IPS DF 19.7 (cell line): ENCODE results near the gene EPHB2.
A peak's percentile ranks its signal among the peaks of the same experiment; 100 is the strongest.
"Not testable (repeated sequence)": the region's sequence is repeated elsewhere in the genome, so short reads cannot be mapped to it uniquely, and the experiment has no call there.

Experiments
- DNase-seq: peaks from one replicate; pipeline ENCODE4 v3.0.0-alpha.2; 2013; ENCODE audit warnings: low read depth, low spot score

The EPHB2 gene

DNA sequence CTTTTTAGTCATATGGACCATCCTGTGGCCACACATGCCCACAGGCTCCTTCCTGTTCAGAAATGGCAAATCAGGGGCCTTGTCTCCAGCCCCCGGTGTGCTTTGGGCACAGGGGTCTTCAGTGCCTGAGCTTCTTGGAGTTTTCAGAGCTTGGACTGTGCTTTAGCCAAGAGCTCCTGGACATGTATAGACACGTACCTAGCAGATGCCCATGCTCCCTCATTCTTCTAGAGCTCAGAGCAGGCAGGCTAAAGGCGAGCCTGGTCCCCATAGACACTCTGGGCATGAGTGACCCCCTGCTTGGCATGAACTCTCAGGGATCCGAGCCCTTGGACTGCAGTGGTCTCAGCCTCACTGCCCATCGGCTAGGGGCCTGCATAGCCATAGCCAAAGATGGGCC, 106.8 kb downstream of the EPHB2 start:
- no peak for DNase-seq

DNA sequence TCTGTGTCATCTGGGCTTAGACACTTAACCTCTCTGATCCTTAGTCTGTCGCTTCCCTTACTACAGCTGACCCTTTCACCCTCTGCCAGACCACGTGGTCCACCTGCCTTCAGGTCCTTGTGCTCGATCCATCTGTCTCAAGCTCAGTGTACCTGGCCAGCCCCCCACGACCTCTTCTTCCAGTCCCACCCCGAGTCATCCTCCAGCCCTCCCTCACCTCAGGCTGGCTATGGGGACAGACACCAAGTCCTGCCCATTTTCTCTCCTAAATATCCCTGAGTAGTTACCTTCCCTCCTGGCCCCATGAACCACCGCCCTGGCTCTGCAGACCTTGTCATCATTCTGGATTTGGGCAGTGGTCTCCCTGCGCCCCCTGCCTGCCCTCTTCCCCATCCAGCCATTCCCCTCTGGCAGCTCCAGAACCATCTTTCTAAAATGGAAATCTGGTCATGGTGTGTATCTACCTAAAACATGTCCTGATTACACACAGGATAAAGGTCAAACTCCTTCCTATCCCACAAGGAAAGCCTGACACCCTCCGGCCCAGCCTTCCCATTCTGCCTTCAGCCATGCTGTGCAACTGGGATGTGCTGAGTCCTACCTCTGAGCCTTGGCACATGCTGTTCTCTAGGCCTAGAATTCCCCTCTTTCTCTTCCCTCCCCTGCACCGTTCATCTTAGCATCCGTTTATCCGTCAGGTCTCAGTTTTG, 107.6 kb downstream of the EPHB2 start:
- no peak for DNase-seq

DNA sequence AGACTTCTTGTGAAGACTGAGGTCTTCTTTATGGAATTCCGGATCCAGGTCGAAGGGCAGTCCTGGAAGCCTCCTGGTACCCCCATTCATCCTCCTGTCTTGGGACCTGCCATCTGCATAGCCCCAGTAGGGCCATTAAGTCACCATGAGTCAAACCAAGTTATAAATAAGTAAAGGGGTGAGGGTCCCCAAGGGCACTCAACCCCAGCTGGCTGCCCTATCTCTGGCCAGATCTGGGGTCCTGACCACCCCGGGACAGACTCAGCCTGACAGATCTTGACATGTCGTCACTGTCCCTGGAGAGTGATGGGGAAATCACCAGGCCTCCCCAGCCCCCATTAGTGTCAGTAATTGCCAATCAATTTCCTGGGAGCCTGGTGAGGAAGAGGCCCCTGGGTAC, 108.7 kb downstream of the EPHB2 start:
- no peak for DNase-seq

DNA sequence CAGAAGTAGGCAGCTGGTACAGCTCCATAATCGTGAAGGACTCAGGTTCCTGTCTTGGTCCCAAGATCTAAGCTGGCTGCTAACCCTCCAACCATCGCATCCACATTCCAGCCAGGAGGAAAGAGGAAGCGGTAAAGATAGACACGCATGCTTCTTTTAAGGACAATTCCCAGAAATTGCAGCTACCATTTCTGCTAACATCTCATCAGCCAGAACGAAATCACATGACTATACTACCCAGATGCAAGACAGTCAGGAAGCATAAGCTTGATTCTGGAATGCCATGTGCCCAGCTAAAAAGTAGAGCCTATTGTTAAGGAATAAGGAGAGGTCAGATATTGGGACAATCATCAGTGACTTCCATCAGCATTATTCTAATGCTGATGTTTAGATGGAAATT, 110.4 kb downstream of the EPHB2 start:
- DNase-seq, result no peak

DNA sequence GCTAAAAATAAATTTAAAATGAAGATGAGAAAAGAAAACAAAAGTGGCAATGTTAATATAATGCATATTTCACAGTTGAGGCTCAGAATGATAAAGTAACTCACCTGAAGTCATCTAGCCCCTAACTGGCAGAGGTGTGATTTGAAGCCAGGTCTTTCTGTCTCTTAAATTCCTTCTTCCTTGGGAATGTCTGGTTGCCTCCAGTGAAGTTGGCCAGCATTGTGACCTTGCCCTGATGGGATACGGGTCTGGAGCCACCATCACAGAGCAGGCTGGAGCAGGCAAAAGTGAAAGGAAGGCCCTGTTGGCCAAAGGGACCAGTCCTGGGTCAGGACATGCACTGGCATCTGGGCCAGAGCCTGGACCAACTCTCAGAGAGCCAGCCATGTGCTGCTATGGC, 111.7 kb downstream of the EPHB2 start:
- no peak for DNase-seq

DNA sequence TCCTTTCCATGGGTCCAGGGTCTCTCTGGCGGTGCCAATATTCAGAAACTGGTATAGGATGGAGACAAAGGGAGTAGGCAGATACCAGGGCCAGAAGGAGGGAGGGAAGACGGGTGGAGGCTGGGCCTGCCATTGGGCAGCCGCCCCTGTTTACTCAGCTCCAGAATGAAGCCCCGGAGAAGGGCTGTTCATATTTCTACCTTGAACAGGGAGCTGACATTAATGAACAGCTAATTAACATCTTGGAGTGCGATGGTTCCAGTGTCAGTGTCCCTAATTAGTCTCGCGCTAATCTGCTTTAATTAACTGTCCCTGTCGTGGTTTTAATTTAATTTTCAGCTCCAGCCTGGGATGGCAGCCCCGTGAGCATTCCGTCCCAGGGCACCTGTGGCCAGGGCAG, 113.8 kb downstream of the EPHB2 start:
- DNase-seq, result no peak

DNA sequence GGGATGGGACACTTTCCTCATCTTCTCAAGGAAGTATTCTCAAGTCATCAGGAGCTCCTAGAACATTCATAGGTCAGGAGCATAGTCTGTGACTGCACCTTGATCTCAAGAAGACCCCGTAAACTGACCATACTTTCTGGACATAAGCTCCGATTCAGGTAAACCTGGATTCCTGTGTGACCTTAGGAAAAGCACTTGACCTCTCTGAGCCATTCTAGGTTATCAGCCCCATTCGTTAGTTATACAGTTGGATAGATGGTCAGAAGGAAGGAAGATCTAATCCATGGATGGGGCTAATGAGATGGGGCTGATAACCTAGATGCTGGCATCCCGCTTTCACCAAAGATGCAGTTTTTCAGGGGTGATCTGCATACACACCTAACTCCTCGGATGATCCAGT, 114.3 kb downstream of the EPHB2 start:
- DNase-seq, result no peak

DNA sequence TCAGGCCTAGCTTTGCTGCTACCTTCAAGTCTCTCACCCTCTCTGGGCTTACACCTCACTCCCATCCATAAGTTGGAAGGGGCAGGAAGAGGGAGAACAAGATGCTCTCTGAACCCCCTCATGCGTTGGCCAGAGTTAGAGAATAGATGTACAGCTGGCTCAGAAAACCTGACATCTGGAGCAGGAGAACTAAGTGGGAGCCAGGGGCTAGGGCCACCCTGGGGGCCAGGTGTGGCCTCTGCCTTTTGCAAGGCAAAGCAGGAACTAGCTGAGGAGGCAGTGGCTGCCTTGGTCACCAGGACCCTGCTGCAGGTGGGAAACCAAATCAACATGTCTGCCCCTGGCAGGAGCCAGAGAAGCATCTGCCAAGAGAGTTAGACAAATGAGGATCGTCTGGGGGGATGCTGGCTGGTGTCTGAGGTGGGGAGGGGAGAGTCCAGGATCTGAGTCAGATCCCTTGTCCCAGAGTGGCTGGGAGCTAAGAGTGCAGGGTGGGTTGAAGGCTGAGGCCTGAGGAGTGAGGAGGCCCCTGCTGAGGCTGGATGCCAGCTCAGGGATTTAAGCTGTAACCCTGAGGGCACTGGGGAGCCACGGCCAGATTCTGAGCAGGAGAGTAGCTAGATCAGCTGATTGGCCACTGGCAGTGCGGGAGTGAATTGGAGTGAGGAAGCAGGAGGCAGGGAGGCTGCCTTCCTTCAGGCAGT, 115.0 kb downstream of the EPHB2 start:
- DNase-seq, result no peak

DNA sequence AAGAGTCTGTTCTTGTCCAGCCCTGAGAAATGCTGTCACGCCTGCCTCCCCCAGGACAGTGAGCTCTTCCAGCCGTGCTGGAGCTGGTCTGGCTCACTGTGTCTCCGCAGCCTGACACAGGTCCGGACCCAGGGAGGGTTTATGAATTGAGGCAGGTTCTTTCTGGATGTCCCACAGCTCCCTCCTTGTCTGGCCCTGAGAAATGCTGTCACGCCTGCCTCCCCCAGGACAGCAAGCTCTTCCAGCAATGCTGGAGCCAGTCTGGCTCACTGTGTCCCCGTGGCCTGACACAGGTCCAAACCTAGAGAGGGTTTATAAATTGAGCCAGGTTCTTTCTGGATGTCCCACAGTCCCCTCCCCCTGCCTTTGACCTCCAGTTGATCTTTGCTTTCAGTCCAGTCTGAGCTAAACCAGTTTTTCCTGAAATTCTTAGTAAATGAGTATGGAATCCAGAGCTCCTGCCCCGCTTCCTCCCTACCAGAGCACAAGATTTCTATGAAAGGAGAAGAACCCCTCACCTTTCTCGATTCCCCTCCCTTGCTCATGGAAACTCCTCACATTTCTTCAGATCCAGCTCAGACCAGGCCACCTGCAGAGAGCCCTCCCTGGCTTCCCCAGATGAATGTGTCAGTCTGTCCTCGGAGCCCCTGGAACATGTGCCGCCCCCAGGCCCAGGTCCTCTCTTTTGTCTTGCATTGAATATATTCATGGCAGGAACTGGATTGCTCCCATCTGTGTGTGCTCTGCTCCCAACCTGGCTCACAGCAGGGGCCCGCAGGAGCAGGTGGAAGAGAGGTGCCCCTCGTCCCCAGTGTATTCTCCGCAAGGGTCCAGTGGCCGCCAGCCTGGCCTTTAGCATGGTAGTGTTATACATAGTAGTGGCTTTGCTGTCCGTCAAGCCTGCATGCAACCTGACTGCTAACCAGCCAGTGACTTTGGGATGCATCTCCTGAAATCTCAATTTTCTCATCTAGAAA, 116.3 kb downstream of the EPHB2 start:
- DNase-seq, result peak; percentile 33

DNA sequence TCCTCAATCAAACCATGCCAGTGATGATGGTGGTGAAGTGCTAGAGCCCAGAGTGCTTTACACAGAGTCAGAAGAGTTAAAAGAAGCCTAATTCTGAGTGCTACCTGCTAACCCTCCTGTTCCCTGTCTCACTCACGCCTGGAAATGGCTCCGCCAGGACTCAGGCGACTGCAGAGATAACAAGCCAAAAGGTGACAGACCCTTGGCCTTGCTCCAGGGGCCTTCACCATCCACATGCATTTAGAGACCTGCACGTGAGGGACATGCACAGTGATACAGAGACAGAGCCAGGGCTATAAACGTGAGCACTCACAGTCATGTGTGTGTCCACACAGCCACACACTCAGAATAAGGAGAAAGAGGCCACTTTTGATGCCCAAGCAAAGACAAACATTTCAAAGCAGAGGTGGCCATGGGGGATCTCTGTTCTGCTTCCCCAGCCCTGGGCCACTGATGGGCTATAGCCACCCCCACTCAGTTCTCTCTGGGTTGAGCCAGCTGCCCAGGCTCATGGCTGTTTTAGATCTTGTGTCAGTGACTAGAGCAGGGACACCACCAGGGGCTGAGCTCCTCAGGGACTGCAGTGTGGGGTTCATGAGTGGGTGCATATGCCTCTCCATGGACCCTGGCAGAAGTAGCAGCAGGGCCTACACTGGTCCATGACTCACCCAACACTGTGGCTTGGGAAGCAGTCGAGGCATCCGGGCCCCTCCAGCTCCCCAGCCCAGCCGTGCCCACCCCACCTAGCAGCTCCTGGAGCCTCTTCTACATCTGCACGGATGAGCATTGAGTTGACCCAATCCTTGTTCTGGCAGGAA, 117.2 kb downstream of the EPHB2 start:
- DNase-seq, result no peak

DNA sequence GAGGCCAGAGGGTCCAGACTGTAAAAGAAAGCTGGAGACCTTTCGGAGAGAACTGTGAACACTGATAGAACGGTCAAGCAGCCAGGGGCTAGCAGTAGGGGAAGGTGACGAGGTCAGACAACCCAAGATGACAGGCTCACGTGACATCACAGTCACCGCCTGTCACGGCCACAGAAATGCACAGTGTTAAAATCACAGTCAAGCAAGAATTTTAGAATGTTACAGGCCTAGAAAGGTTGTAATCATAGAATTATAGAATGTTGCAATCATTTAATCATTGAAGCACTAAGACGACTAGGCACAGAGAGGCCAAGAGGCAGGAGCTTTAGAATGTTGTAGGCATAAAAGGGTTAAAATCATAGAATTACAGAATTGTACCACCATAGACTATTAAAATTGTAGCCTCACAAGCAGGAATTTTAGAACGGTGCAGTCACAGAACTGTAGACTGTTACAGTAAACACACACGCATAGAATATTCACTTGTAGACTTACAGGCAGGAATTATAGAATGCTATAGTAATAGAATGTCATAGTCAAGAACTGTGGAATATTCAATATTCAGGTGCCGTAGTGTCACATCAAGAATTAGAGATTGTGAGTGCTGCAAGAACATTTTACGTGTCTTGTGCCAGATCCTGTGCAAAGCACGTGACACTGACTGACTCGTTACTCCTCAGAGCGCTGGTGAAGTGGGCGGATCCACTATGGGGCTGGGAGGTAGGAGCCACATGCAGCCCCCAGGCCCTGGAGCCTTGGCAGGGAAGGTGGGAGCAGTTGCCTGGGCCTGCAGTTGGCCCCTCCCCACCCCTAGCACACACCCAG, 118.1 kb downstream of the EPHB2 start:
- no peak for DNase-seq

DNA sequence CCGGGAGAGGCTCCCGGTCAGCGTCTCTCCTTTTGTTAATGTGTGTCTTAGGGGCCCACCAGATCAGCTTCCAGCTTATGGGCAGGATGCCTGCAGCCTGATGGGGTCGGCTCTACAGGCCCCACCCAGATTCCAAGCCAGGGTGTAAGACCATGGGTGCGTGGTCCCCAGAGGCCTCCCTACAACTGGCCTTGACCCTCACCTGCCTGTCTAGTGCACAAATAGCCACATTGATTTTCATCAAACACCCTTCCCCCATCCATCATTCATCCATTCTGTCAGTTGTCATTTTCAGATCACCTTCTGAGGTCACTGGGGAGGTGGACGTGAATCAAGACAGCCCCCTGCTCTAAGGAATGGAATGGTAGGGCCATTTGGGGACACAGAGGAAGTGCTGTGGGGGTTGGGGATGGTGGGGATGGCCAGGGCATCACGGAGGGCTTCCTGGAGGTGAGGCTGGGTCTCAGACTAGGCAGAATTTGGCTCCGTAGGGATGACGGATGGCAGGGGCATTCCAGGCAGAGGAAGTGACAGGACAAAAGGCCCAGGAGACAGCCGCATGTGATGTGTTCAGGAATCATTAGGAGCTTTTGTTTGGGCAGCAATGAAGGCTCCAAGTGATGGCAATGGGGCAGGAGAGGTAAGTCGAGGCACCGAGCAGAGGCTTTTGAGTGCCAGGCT, 118.8 kb downstream of the EPHB2 start:
- no peak for DNase-seq

DNA sequence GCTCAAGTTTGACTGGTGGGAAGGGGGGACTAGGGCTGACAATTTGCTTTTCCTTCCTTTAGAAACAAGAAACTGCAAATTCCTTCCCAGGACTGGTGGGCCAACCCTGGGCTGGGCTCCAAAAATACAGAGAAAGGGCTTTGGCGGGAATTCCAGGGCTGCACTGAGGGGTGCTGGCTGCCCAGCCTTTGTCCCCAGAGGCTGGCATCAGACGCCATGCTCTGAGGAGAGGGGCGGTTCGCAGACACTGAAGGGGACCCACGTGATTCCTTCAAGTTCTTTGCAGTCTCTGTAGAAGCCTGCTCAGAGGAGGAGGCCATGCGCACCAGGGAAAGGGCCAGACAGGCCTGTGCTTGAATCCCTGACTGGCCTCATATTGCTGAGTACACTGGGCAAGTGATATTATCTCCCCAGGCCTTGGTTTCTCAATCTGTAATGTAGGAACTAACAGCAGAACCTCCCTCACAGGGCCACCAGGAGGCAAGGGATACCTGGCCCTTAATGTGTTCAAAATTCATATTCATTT, 119.5 kb downstream of the EPHB2 start:
- DNase-seq, result no peak

DNA sequence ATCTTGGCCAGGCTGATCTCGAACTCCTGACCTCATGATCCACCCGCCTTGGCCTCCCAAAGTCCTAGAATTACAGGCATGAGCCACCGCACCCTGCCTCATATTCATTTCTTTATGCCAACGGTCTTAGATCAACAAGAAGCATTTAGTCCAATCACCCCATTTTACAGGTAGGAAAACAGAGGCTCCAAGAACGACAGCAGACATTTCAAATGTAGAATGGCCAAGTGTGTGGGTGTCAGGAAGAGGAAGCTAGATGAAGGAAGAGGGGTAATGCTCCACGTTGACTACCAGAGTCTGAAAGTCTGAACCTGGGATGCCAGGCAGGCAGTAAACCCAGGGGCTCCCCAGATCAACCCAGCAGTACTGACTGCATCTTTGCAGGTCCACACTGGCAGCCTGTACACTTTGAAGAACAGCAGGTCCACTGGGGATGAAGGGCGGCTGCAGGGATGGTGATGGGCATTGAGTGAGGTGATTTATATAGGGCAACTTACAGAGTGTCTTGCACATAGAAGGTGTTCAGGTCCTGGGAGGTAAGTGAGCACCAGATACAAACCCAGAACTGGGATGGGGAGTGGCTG, 120.2 kb downstream of the EPHB2 start:
- no peak for DNase-seq

DNA sequence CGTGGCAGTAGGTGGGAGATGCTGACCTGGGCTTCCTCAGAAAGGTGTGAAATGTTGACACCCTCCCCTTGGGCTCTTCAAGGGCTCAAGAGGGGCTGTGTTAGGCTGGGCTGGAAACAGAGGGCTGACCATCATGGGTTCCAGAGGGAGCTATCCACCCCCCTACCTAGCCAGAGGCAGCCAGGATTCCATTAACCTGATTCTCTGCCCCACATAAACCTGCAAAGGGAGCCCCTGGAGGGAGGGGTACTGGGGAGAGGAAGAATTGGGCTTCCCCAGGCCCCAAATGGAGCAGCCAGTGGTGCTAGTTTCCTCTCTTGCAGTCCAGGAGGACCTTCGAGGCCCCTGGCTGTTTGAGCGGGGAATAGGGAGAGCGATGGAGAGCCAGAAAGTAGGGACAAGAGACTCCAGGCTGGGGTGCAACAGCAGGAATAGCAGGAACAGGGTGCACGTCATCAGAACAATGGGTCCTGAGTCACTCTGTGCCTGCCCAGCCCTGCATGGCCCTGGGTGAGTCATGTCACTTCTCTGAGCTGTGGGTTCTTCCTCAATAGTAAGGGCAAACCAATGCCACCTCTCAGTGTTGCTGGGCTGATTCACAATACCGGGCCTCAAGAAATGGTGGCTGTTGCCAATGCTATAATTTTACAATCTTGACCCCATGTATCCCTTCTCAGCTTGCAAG, 121.2 kb downstream of the EPHB2 start:
- no peak for DNase-seq

DNA sequence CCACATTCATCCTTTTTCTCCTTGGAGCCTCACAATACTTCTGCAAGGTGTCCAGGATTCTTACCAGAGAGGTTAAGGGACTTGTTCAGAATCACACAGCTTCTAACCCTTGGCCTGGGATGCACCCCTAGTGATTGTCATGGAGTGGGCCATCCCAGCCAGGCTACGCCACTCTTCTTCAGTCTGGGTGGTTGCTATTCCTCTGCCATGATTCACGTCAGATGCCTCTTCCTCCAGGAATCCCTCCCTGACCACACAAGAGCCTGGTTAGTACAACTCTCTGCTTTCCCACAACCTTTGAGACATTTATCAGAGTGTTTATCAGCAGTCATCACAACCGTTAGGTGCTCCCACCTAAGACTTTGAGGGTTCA, 121.8 kb downstream of the EPHB2 start:
- DNase-seq, result no peak

DNA sequence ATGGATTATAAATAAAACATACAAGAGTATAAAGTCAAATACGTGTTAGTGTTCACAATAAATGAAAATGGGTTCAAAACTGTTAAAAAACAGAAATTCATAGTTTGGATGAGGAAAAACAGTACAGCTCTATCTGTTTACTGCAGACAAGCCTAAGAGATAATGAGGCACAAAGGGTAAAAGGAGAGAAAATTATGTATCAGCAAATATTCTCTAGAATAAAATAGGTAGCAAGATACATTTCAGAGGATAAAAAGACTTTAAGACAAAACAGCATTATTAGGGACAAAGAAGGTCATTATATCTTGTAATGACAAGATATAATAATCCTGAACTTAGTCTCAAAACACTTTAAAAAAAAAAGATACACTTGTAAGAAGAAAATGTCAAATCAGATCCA, 123.1 kb downstream of the EPHB2 start:
- no peak for DNase-seq

DNA sequence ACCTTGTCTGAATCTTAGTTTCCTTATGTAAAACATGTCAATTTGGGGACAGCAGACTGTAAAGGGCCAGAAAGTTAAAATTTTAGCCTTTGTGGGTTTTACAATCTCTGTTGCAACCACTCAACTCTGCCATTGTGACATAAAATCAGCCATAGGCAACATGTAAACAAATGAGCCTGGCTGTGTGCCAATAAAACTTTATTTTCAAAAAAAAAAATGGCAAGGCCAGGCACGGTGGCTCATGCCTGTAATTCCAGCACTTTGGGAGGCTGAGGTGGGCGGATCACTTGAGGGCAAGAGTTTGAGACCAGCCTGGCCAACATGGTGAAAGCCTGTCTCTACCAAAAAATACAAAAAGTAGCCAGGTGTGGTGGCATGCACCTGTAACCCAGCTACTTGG, 123.8 kb downstream of the EPHB2 start:
- DNase-seq, result not testable (repeated sequence)
